ENCODE measurements around the gene ZBED3.
A peak's percentile ranks its signal among the peaks of the same experiment; 100 is the strongest.

Gene ZBED3

GRCh38 chr5:77076961-77077828 is 9.9 kb downstream of the ZBED3 start:
- no peak for DNase-seq (ENCODE audit: low read depth in 2 of 2)

DNA sequence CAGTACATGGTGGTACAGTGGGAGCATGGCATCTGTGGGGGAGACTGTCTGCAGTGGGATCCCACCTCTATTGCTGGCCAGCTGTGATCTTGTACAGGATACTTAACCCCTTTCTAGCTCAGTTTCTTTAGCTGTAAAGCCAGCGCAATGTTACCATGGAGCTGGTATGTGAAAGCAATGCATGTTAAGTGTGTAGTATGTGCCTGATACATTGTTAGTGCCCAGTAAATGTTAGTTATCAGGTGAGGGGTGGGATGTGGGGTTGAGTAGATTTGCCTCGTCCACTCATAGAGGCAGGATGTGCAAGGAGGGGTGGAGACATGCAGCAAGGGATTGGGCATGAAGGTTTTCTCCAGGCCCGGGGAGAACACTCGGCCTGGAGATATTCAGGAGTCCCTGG is 12.3 kb downstream of the ZBED3 start:
- no peak for DNase-seq (ENCODE audit: low read depth in 2 of 2)

- DNase-seq (ENCODE audit: low read depth in 2 of 2), result no peak
Measured at GRCh38 chr5:77073667-77074066, 13.4 kb downstream of the ZBED3 start.

DNA sequence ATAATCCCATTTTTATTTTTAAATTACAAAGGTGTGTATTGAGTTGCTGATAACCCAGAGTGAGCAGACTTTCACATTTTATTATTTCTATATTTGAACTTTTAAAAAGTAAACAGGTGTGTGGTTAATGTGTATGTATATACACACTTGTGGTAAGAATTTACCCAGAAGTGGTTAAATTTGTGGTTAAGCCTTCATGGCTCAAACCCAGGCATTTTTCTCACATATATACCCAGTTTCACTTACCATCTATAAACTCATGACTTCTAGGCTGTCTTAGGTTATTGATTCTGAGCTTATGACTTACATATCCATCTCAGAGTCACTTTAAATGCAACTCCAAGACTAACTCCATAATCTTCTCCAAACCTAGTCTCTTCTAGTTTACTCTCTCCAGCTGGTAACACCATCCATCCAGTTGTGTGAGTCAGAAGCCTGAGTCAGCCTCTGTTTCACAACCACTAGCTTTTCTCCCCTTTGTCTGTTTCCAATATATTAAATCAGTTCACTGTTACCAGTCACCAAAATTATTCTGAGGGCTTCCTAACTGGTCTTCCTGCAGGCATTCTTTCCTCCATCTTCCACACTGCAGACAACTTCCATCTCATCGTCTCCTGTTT is 20.2 kb downstream of the ZBED3 start:
- no peak for DNase-seq (ENCODE audit: low read depth in 2 of 2)

- DNase-seq (ENCODE audit: low read depth in 2 of 2), result no peak
Measured at GRCh38 chr5:77066184-77066583, 20.9 kb downstream of the ZBED3 start.

GRCh38 chr5:77065256-77065655 is 21.8 kb downstream of the ZBED3 start:
- no peak for DNase-seq (ENCODE audit: low read depth in 2 of 2)

DNA sequence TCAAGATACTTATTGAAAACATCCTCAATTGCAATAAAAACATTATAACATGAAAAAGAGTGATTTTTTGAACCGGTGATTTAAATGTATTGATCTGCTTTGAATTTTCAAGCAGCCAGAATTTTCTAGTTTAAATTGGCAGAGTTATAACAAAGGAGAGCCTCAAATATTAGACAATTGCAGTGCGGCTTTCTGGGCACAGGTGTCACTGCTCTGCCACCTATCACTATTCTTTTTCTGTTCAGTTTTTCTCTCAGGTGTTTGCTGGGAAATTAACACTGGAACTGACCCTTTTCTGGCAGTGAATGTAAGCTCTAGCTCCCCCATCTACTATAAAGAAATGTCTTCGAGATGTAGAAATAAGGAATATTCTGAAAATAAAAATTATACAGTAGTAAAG is 23.0 kb downstream of the ZBED3 start:
- DNase-seq (ENCODE audit: low read depth in 2 of 2), result no peak

GRCh38 chr5:77046416-77047073 is 40.5 kb downstream of the ZBED3 start:
- DNase-seq (ENCODE audit: low read depth in 2 of 2), result no peak

GRCh38 chr5:77035950-77036349 is 51.1 kb downstream of the ZBED3 start:
- no peak for DNase-seq (ENCODE audit: low read depth in 2 of 2)

DNA sequence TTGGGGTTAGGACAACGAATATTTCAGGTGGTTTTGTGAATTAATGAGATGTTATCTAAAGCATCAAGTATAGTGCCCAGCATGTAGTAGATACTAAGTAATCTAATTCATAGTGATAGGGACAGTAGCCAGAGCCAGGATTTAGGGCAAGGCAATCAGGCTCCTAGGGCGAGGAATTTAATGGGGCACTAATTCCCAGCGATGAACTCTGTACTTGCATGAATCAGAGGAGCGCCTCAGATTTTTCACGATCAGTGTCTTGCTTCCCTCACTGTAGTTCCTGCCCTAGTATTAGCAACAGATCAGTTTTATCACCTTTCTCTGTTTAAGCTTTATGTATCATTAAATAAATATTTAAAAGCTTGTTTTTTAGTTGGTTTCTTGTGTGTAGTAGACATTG is 53.7 kb downstream of the ZBED3 start:
- DNase-seq (ENCODE audit: low read depth in 2 of 2), result no peak

- DNase-seq (ENCODE audit: low read depth in 2 of 2), result no peak
Measured at GRCh38 chr5:77032635-77033034, 54.5 kb downstream of the ZBED3 start.

DNA sequence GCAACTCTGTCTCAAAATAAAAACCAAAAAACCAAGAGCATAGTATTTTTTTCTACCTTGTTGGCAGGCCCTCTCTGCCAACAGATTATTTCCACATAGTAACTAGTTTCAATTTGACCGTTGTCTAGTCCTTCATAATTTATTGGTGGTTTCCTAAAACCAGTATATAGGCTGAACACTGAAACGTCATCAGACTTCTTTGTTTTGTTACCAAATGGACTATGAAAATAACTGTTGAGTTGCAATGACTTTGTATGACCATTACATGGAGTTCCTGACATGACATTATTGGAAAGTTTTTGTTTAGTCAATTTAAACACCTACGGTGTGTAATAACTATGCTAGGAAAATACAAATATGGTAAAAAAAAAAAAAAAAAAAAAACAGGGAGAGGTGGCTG is 55.2 kb downstream of the ZBED3 start:
- DNase-seq (ENCODE audit: low read depth in 2 of 2), result no peak

DNA sequence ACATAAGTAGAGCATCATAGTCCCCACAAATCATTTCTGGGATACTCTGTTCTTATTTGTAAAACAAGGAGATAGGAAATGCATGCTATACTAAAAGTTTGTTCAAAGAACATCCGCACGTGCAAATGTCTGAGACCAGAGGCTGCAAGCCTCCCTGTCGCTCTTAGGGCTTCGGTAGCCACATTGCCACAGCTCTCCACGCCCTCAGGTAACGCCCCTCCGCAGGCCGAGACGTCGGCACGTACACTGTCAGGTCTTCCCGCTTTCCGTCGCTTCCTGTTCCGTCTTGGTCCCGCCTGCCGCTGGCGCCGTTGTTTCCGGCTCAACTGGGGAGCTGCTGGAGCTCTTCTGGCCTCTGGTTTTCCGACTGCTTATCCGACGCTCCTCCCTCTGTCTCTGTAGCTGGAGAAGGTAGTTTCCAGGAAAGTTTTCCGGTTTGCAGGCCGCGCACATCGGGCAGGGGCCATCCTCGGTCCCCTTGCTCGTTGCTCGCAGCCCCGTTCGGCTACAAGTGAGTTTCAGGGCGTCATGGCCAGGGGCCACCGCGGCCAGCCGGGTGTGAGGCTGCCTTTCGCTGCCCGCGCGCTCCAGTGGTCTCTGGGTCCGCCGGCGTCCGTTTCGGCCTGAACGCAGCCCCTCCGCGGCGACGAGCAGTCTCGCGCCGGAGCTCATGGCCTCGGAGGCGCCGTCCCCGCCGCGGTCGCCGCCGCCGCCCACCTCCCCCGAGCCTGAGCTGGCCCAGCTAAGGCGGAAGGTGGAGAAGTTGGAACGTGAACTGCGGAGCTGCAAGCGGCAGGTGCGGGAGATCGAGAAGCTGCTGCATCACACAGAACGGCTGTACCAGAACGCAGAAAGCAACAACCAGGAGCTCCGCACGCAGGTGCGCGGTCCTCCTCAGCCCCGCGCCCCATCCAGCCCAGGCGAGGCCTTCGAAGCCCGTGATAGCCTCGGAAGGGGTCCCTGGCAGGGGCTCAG is 56.7 kb downstream of the ZBED3 start, which contains the start of gene AGGF1:
AGGF1 (plus strand) TSS at position 308 of the 975 bp plus-strand sequence; CDS start at position 671, 363 bp downstream.
- DNase-seq (ENCODE audit: low read depth in 2 of 2), result peak; percentile 72 to 75

GRCh38 chr5:77029376-77029885 is 57.7 kb downstream of the ZBED3 start:
- DNase-seq (ENCODE audit: low read depth in 2 of 2), result no peak

DNA sequence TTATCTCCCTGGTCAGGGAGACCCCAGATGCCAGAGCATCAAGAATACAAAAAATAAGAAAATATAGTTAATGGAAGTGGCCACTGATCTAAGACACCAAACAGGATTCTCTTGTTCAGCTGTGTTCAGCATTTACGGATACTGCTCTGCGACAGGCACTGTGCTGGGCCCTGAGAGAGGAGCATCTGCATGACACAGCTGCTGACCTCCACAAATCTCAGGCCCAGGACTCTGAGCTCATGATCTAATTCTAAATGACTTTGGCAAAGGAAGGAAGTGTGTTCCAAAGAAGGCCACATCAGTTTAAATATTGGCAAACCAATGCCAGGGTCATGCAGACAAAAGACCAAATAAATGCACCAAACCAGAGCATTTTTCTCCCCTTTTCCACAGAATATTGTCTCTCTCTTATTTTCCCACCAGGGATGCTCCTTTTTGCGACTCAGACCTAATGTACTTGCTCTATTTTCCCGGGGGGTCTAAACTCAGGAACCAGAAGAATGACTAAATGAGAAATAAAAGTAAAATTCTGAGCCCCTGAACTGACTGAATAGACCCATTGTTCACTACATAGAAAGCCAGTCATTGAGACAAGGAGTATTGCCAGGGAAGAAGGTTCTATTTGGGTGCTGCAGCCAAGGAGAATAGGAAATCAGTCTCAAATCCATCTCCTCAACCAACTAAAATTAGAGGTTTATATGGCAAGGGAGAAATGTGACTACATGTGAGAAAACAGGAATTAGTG is 58.3 kb downstream of the ZBED3 start:
- DNase-seq (ENCODE audit: low read depth in 2 of 2), result no peak

DNA sequence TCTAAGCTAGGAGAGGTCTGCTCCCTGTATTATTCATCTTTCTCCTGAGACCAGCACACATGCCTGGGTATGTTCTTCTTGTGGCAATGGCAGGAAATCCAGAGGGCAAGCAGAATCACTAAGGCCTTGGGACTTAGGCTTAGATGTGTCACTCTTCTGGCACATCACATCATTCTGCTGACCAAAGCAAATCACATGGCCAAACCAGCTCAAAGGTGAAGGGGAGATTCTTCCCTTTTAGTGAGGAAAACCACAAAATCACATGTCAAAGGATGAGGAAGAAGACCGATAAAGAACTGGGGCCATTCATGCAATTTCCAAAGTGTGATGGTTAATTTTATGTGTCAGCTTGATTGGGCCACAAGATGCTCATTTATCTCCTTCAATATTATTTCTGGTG is 62.6 kb downstream of the ZBED3 start:
- DNase-seq (ENCODE audit: low read depth in 2 of 2), result no peak

GRCh38 chr5:77022511-77023417 is 64.3 kb downstream of the ZBED3 start:
- no peak for DNase-seq (ENCODE audit: low read depth in 2 of 2)

Data from stimulated activated CD8-positive, alpha-beta memory T cell treated with anti-CD3 and anti-CD28 coated beads, Interleukin-7, amount 100 ng/mL, for 1 hour (primary cell).